Mesothelial cell of epicardium (in vitro differentiated cells): ENCODE results near the gene SIGLEC7. TPM values are rescaled to one million over a fixed set of nuclear protein-coding genes. Genes with fewer than 3 reads are reported as not detected.
A peak's percentile ranks its signal among the peaks of the same experiment; 100 is the strongest.

Experiments
- DNase-seq, 2 experiments: peaks; one replicate each; pipeline ENCODE4 v3.0.0; 2021; ENCODE audit warnings: low spot score in 2 of 2; ENCODE audit not compliant: unreplicated experiment in 2 of 2
- H3K27ac Mint-ChIP-seq: 2 replicates; pipeline ENCODE4 v1.8.0; 2021; ENCODE audit warnings: mixed read lengths
- H3K27me3 Mint-ChIP-seq: 2 replicates; pipeline ENCODE4 v1.8.0; 2021; ENCODE audit warnings: low read depth, mixed read lengths
- H3K36me3 Mint-ChIP-seq: 2 replicates; pipeline ENCODE4 v1.8.0; 2021; ENCODE audit warnings: mixed read lengths
- H3K4me1 Mint-ChIP-seq: 2 replicates; pipeline ENCODE4 v1.8.0; 2021; ENCODE audit warnings: mixed read lengths
- H3K4me3 Mint-ChIP-seq: 2 replicates; pipeline ENCODE4 v1.8.0; 2021; ENCODE audit warnings: mild to moderate bottlenecking, moderate library complexity, mixed read lengths
- H3K9me3 Mint-ChIP-seq: 2 replicates; pipeline ENCODE4 v1.8.0; 2021; ENCODE audit warnings: mixed read lengths
- total RNA-seq: library from RNA; stranded (reverse); gene quantifications from 3 replicates; pipeline ENCODE4 v1.2.1, GENCODE V29; 2021
- TF ChIP-seq, protein P1 (sequence below): fragments of 200-600 bp; sonication (generic); IDR thresholded peaks from one replicate; pipeline ENCODE4 v1.5.0; 2021; ENCODE audit warnings: antibody characterized with exemption; ENCODE audit not compliant: unreplicated experiment

The SIGLEC7 gene
- total RNA-seq, 1 donor from 2014 or later, result not detected

DNA sequence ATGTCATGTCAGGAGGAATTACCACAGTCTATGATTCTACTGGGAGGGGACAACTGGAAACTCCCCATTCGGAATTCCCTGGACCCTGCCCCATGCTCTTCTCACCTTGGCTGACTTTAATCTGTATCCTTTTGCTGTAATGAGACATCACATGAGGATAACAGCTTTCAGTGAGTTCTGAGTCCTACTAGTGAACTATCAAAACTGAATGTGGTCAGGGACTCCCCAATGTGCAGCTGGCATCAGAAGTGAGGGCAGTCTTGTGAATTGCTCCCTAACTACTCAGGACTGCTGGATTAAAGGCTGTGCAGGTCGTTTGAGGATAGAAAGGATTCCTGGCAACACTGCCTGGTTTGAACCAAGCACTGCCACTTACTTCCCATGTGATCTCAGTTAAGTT lies 15.2 kb downstream of the SIGLEC7 start:
- DNase-seq, result peak in 1 of 2 experiments; percentile 24
- H3K9me3 Mint-ChIP-seq, result no peaks in the 10 kb centered on the region

DNA sequence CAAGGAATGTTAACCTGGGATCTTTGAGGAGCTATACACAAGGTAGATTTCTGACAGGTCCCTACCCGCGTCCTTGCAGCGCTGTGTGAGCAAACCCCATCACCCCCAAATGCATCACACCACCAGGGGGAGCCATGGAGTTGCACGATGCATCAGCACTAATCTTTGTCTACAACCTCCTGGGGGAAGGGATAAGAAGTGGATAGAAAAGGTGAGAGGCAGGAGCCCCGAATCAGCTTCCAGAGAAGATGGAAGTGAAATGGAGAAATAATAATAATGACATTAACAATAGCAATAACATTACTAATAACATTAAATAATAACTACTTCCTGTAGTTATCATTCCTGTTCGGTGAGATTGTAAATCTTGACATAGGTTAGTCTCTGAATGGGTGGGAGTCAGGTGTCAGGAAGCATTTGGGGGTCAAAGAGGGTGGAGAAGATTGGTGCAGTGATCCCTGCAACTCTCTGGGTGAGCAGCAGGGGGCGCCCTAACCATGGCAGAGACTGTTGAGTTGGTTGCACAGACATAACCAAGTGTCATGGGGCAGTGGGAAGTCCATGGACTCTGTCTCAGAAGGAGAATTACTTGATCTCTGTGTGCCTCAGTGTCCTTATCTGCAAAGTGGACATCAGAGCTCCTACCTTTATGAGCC lies 16.5 kb downstream of the SIGLEC7 start:
- TF ChIP-seq, protein P1, sequence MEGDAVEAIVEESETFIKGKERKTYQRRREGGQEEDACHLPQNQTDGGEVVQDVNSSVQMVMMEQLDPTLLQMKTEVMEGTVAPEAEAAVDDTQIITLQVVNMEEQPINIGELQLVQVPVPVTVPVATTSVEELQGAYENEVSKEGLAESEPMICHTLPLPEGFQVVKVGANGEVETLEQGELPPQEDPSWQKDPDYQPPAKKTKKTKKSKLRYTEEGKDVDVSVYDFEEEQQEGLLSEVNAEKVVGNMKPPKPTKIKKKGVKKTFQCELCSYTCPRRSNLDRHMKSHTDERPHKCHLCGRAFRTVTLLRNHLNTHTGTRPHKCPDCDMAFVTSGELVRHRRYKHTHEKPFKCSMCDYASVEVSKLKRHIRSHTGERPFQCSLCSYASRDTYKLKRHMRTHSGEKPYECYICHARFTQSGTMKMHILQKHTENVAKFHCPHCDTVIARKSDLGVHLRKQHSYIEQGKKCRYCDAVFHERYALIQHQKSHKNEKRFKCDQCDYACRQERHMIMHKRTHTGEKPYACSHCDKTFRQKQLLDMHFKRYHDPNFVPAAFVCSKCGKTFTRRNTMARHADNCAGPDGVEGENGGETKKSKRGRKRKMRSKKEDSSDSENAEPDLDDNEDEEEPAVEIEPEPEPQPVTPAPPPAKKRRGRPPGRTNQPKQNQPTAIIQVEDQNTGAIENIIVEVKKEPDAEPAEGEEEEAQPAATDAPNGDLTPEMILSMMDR, result peak; percentile 35
- Mint-ChIP-seq H3K27me3 (peaks cover 2% of the 10 kb centered on the region), H3K36me3 (no peaks in the 10 kb centered on the region), H3K27ac (no peak overlapping the region), H3K9me3 (no peaks in the 10 kb centered on the region), H3K4me1 (peaks cover 23% of the 10 kb centered on the region), H3K4me3 (no peak overlapping the region)
- DNase-seq, result peak in 1 of 2 experiments; percentile 42

More for the DNA sequence above, 15.2 kb downstream of the SIGLEC7 start:
- peaks cover 23% of the 10 kb centered on the region for H3K4me1 Mint-ChIP-seq
- peak overlapping the region; percentile 9 for H3K27ac Mint-ChIP-seq
- no peak overlapping the region for H3K4me3 Mint-ChIP-seq
- H3K27me3 Mint-ChIP-seq, result peaks cover 2% of the 10 kb centered on the region
- TF ChIP-seq, protein P1, result no peak
- H3K36me3 Mint-ChIP-seq, result no peaks in the 10 kb centered on the region

DNA sequence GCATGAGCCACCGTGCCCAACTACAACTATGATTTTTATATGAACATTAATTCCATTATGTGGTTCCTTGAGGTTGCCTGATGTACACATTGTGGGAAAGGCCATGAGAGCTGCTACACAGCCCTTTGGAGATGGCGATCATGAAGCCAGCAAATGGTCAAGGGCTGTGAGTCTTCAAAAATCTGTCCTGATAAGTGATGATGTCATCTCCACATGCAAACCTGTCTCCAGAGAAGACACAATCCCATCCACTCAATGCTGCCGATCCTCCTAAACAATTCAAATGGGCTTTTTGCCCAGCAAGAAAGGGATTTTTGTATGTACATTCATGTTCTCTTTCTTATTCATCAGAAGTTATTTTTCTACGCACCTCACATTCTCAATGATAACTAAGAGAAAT lies 17.6 kb downstream of the SIGLEC7 start:
- Mint-ChIP-seq H3K27me3 (peaks cover 2% of the 10 kb centered on the region), H3K36me3 (no peaks in the 10 kb centered on the region), H3K27ac (no peak overlapping the region), H3K4me1 (peaks cover 23% of the 10 kb centered on the region), H3K9me3 (no peaks in the 10 kb centered on the region), H3K4me3 (no peak overlapping the region)
- TF ChIP-seq, protein P1, result no peak
- DNase-seq, result no peak

DNA sequence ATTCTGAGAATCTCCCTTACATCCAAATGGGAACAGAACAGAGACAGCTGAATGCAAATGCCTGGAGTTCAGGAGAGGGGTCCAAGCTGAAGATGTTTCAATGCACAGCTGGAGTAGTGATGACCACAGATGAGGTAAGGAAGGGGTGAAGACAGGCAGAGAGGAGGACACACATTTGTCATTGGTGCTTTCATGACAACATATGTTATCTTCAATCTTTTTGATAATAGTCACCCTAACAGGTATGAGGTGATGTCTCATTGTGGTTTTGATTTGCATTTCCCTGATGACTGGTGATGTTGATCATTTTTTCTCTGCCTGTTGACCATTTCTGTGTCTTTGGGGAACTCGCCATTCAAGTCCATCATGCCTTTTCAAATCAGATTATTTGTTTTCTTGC lies 19.2 kb downstream of the SIGLEC7 start:
- H3K27ac Mint-ChIP-seq, result no peak overlapping the region
- TF ChIP-seq, protein P1, result no peak
- H3K27me3 Mint-ChIP-seq, result peaks cover 2% of the 10 kb centered on the region
- H3K4me1 Mint-ChIP-seq, result peaks cover 15% of the 10 kb centered on the region
- no peak for DNase-seq
- H3K4me3 Mint-ChIP-seq, result no peak overlapping the region
- H3K36me3 Mint-ChIP-seq, result no peaks in the 10 kb centered on the region
- no peaks in the 10 kb centered on the region for H3K9me3 Mint-ChIP-seq

DNA sequence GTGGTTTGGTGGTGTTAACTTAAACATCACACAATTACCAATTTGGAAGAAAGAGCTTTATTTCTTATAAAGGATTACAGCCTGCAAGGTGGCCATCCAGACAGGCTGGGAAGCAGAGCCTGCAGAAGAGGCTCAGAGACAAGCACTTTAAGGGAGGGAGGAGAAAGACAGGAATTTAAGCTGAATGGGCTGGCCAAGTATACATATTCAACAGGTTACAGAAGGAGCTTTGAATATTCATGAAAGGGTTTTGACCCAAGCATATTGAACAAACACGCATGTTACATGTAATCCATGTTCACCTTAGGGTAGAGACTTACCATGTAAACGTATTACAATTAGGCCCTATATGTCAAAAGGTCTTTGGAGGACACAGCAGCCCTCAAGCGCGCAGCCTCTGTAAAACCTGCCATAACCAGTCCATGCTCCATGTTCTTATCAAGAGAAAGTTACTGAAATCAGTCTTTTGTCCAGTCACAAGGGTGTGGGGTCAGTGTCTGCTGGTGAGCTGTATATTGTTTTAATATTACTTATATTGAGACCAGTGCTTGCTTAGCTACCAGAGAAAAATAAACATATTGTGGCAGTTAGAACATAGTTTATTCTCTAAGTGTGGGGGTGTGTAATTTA lies 19.9 kb downstream of the SIGLEC7 start:
- H3K4me1 Mint-ChIP-seq, result peaks cover 8% of the 10 kb centered on the region
- H3K27me3 Mint-ChIP-seq, result peaks cover 5% of the 10 kb centered on the region
- H3K4me3 Mint-ChIP-seq, result no peak overlapping the region
- DNase-seq, result no peak
- no peaks in the 10 kb centered on the region for H3K36me3 Mint-ChIP-seq
- no peak overlapping the region for H3K27ac Mint-ChIP-seq
- TF ChIP-seq, protein P1, result no peak
- no peaks in the 10 kb centered on the region for H3K9me3 Mint-ChIP-seq
